Measurements from ENCODE around the gene KATNA1. TPM values are rescaled to one million over a fixed set of nuclear protein-coding genes. Genes with fewer than 3 reads are reported as not detected.

The KATNA1 gene
- total RNA-seq, result 31.6 and 38.4 TPM in 2 replicates

GRCh38 chr6:149648148-149649145 is at the start of gene KATNA1:
Gene KATNA1, minus strand, starts transcription at chr6:149648714. Its CDS starts 10,167 bp downstream, at chr6:149638547.

GRCh38 chr6:149565527-149566409 is 82.7 kb downstream of the KATNA1 start, which contains the start of gene GINM1:
Gene GINM1, plus strand, starts transcription at chr6:149566375. Its CDS starts 40 bp downstream, at chr6:149566415.

DNA sequence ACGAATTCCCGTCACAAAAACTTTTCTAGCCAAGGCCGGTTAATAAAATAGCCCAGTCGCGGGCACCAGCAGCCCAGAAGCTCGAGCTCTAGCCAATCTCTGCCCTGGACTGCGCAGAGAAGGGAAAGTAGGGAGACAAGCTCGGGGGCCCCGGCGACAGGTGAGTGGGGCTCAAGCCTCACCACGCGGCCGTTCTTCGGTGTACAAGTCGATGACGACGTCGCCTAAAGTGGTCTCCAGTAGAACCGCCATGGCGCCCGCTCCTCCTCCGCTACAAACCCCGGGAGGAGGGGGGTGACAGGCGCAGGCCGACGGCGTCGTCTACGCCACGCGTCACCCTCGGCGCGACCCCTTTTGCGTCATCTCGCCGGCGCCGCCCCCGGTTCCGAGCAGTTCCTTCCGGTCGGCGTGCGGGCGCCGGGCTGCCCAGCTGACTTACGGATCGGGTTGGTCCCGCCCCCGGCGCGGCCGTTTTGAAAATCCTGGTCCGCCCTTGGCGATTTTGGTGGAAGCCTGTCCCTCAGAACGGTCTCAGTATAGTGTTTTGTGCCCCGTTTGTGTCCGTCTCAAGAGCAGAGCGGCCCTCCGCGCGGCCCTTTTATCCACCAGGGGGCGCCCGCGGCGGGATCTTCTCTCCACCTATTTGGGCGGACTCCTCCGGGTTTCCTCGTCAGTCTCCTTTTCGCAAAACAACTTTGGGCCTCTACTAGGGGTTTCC is 102.6 kb downstream of the KATNA1 start, which contains the start of gene PPIL4:
Gene PPIL4 (minus strand): TSS at position 290 of the 718 bp plus-strand sequence. CDS start 38 bp downstream, at position 252.

Other genes with a start within 250 kb of the KATNA1 start
- gene SUMO4, start 248.5 kb downstream of the KATNA1 start, total RNA-seq, result 1.1 and 1.3 TPM in 2 replicates
- gene ZC3H12D, start 163.7 kb downstream of the KATNA1 start, total RNA-seq, result under 0.01 TPM in 1 of 2 replicates, not detected in the other
- gene PPIL4, start 102.7 kb downstream of the KATNA1 start, total RNA-seq, result 30.9 and 32.4 TPM in 2 replicates
- 55.5 and 69.1 TPM in 2 replicates for gene GINM1, start 82.3 kb downstream of the KATNA1 start, total RNA-seq
- gene LATS1, start 69.4 kb upstream of the KATNA1 start, total RNA-seq, result 4.9 and 5.0 TPM in 2 replicates
- gene NUP43, start 97.8 kb upstream of the KATNA1 start, total RNA-seq, result 11.5 and 11.8 TPM in 2 replicates
- 63.0 and 74.7 TPM in 2 replicates for gene PCMT1, start 101.0 kb upstream of the KATNA1 start, total RNA-seq
- 74.2 and 81.4 TPM in 2 replicates for gene LRP11, start 215.6 kb upstream of the KATNA1 start, total RNA-seq
- 0.14 and 0.37 TPM in 2 replicates for gene RAET1E, start 249.4 kb upstream of the KATNA1 start, total RNA-seq